ENCODE results near the gene MAP7D1. TPM values are rescaled to one million over a fixed set of nuclear protein-coding genes. Genes with fewer than 3 reads are reported as not detected.

MAP7D1 gene
- total RNA-seq, 1 experiment from 2014 or later, result 49.9 TPM

GRCh38 chr1:36125129-36125991, 30.6 kb upstream of the MAP7D1 start, which contains the start of gene COL8A2:
Gene COL8A2 (minus strand): TSS chr1:36125222. CDS start chr1:36100242, 24,980 bp downstream.
- H3T11ph ChIP-seq (ENCODE audit: low read length), result no peak within 1 kb of the TSS
- no peak within 1 kb of the TSS for H2AFZ ChIP-seq (ENCODE audit: low read length)
- peak within 1 kb of the TSS; percentile 7 for H3K18ac ChIP-seq (ENCODE audit: insufficient read length, low read depth, low read length)
- H2BK20ac ChIP-seq (ENCODE audit: low read depth, low read length, poor library complexity, severe bottlenecking), result no peak within 1 kb of the TSS
- H3K79me2 ChIP-seq (ENCODE audit: insufficient read depth, low read length), result no peaks in the 10 kb centered on the region
- peak; percentile 48 for DNase-seq
- peak within 1 kb of the TSS; percentile 58 to 81 for H3K4me3 Mint-ChIP-seq
- peaks cover 46% of the 10 kb centered on the region for H3K27me3 Mint-ChIP-seq (ENCODE audit: low read depth)
- peaks cover 2% of the 10 kb centered on the region; the same call in 1 of the 2 replicates for H3K4me1 ChIP-seq (ENCODE audit: insufficient read depth, low read length)
- H3K27ac Mint-ChIP-seq, result no peak within 1 kb of the TSS
- no peak within 1 kb of the TSS for H3K27ac ChIP-seq (ENCODE audit: insufficient read length, low read depth, low read length)
- H3K4me2 ChIP-seq (ENCODE audit: insufficient read depth, insufficient read length, low read length), result peak within 1 kb of the TSS; percentile 15
- H3K56ac ChIP-seq (ENCODE audit: insufficient read length, low read depth, low read length), result no peak within 1 kb of the TSS
- no peaks in the 10 kb centered on the region for H4K20me1 ChIP-seq (ENCODE audit: control insufficient read depth, insufficient read depth, insufficient read length)
- H3K4me1 Mint-ChIP-seq, result peaks cover 12 to 15% of the 10 kb centered on the region in 2 experiments
- no peak within 1 kb of the TSS for H2BK12ac ChIP-seq (ENCODE audit: insufficient read length, low read depth, low read length)
- no peak within 1 kb of the TSS for H2AK5ac ChIP-seq (ENCODE audit: insufficient read length, low read length)
- no peak within 1 kb of the TSS for H3K23ac ChIP-seq (ENCODE audit: insufficient read length, low read depth, low read length)
- peaks cover 2% of the 10 kb centered on the region for H3K23me2 ChIP-seq (ENCODE audit: insufficient read length, low read depth, low read length, poor library complexity, severe bottlenecking)
- no peak within 1 kb of the TSS for H4K8ac ChIP-seq (replicated peaks; ENCODE audit: insufficient read length, low read depth, low read length)
- H3K4ac ChIP-seq (ENCODE audit: low read depth, low read length), result no peak within 1 kb of the TSS
- no peak within 1 kb of the TSS for H4K91ac ChIP-seq (ENCODE audit: insufficient read length, low read depth, low read length)
- no peak within 1 kb of the TSS for H2BK120ac ChIP-seq (ENCODE audit: low read depth, low read length, poor library complexity, severe bottlenecking)
- H3K27me3 ChIP-seq (ENCODE audit: insufficient read depth, low read length), result peaks cover 17% of the 10 kb centered on the region; the same call in 1 of the 2 replicates
- WGBS (ENCODE audit: extremely low coverage, insufficient read length, low lambda C conversion rate), result no CpG with 5 or more reads among the region's 77 CpGs
- peak within 1 kb of the TSS; percentile 48; the same call in 1 of the 2 replicates for H3K14ac ChIP-seq (ENCODE audit: insufficient read depth, low read length)
- H2BK15ac ChIP-seq (ENCODE audit: low read depth, low read length), result no peak within 1 kb of the TSS
- H3K9me3 ChIP-seq (ENCODE audit: control insufficient read depth, low read depth, low read length), result no peaks in the 10 kb centered on the region
- H3K36me3 Mint-ChIP-seq (ENCODE audit: insufficient read depth in 1 of 3, low read depth in 3 of 3), result no peaks in the 10 kb centered on the region
- no peak within 1 kb of the TSS for H3K9ac ChIP-seq (ENCODE audit: extremely low read depth, insufficient read length, low read length)
- H3K9me3 Mint-ChIP-seq, result no peaks in the 10 kb centered on the region; a peak in 1 of 5 replicates
- H3K79me1 ChIP-seq (ENCODE audit: insufficient read depth, low read depth, low read length, poor library complexity, severe bottlenecking), result no peaks in the 10 kb centered on the region
- no peak for TF ChIP-seq CTCF (conservative IDR thresholded peaks at IDR 0.05)
- no peak within 1 kb of the TSS for H4K5ac ChIP-seq (ENCODE audit: insufficient read length, low read depth, low read length)
- no peak within 1 kb of the TSS for H2BK5ac ChIP-seq (ENCODE audit: insufficient read length, low read length)
